H1 (cell line): Measurements from ENCODE around the gene TLE2.

Source experiments
- CBX5 ChIP-seq: fragments of 300-800, 300-1000 bp; sonication (generic); IDR thresholded peaks from 2 replicates; pipeline ENCODE4 v1.7.1; 2016; ENCODE audit warnings: antibody characterized with exemption, low read length, low read depth
- CTCF ChIP-seq, 3 experiments: IDR thresholded peaks; 1 replicate in 2 of 3; 2 replicates in 1 of 3; pipeline versions ENCODE4 v1.5.1 to v1.6.1; 2011; ENCODE audit warnings: low read length in 3 of 3, mild to moderate bottlenecking in 3 of 3, inconsistent platforms in 2 of 3, low read depth in 1 of 3, moderate library complexity in 1 of 3; ENCODE audit not compliant: insufficient read depth in 1 of 3; ENCODE audit errors: control extremely low read depth in 1 of 3
- EP300 ChIP-seq, 2 experiments: IDR thresholded peaks; 1 replicate in 1 of 2; 2 replicates in 1 of 2; pipeline ENCODE4 v1.6.1; 2011 to 2012; ENCODE audit warnings: low read depth in 2 of 2, low read length in 2 of 2, mild to moderate bottlenecking in 2 of 2, borderline replicate concordance in 1 of 2, inconsistent platforms in 1 of 2, moderate library complexity in 1 of 2
- HDAC2 ChIP-seq, 2 experiments: fragments of 300-600 bp in 1 of 2; sonication (generic) in 1 of 2; IDR thresholded peaks; 2 replicates each; pipeline ENCODE4 v1.6.1; 2011 to 2012; ENCODE audit warnings: low read depth in 2 of 2, low read length in 2 of 2, mild to moderate bottlenecking in 2 of 2, moderate library complexity in 2 of 2, borderline replicate concordance in 1 of 2, inconsistent platforms in 1 of 2
- MAFK ChIP-seq: IDR thresholded peaks from 2 replicates; pipeline ENCODE4 v1.6.1; 2012; ENCODE audit warnings: low read depth, mild to moderate bottlenecking, improper control_type of control experiment, low read length
- POLR2A ChIP-seq, 2 experiments: IDR thresholded peaks; 1 replicate in 1 of 2; 2 replicates in 1 of 2; pipeline ENCODE4 v1.6.1; 2011; ENCODE audit warnings: low read depth in 2 of 2, low read length in 2 of 2, mild to moderate bottlenecking in 2 of 2; ENCODE audit errors: control extremely low read depth in 1 of 2
- POLR2AphosphoS5 ChIP-seq: IDR thresholded peaks from 2 replicates; pipeline ENCODE4 v1.6.1; 2011; ENCODE audit warnings: low read depth, low read length
- SUZ12 ChIP-seq: fragments of 200-600 bp; sonication (generic); IDR thresholded peaks from 2 replicates; pipeline ENCODE4 v1.6.1; 2012; ENCODE audit warnings: mild to moderate bottlenecking, inconsistent platforms, low read length, moderate library complexity, mixed read lengths
- YY1 ChIP-seq: IDR thresholded peaks from 2 replicates; pipeline ENCODE4 v1.6.1; 2011; ENCODE audit warnings: low read depth, mild to moderate bottlenecking, low read length
- ZNF274 ChIP-seq: IDR thresholded peaks from 2 replicates; pipeline ENCODE4 v1.7.0; 2012; ENCODE audit warnings: low read length, borderline replicate concordance; ENCODE audit errors: extremely low read depth

- no peak for TF ChIP-seq CBX5
- no peak for TF ChIP-seq POLR2AphosphoS5
- no peak for TF ChIP-seq ZNF274
- TF ChIP-seq CTCF (IDR thresholded peaks at IDR 0.05; ENCODE audit: control extremely low read depth in 1 of 3, insufficient read depth in 1 of 3, low read depth in 1 of 3, low read length in 3 of 3), result no peak
- TF ChIP-seq HDAC2 (IDR thresholded peaks at IDR 0.05; ENCODE audit: borderline replicate concordance in 1 of 2, low read depth in 2 of 2, low read length in 2 of 2), result no peak
- no peak for TF ChIP-seq EP300 (IDR thresholded peaks at IDR 0.05; ENCODE audit: borderline replicate concordance in 1 of 2, low read depth in 2 of 2, low read length in 2 of 2)
- no peak for TF ChIP-seq MAFK
- TF ChIP-seq YY1, result no peak
- no peak for TF ChIP-seq SUZ12
- no peak for TF ChIP-seq POLR2A (IDR thresholded peaks at IDR 0.05; ENCODE audit: control extremely low read depth in 1 of 2, low read depth in 2 of 2, low read length in 2 of 2)
Measured at GRCh38 chr19:2981898-2982297, 47.2 kb downstream of the TLE2 start.
